Activated effector memory CD4-positive, alpha-beta T cell treated with anti-CD3 and anti-CD28 coated beads, Interleukin-2, amount 50 U/mL, for 16 hours (primary cell): ENCODE results near the gene PSMD14.
"Not testable (repeated sequence)": the region's sequence is repeated elsewhere in the genome, so short reads cannot be mapped to it uniquely, and the experiment has no call there.

Source experiments
- DNase-seq: peaks from one replicate; pipeline ENCODE4 v3.0.0-alpha.2; 2020

PSMD14 gene

DNA sequence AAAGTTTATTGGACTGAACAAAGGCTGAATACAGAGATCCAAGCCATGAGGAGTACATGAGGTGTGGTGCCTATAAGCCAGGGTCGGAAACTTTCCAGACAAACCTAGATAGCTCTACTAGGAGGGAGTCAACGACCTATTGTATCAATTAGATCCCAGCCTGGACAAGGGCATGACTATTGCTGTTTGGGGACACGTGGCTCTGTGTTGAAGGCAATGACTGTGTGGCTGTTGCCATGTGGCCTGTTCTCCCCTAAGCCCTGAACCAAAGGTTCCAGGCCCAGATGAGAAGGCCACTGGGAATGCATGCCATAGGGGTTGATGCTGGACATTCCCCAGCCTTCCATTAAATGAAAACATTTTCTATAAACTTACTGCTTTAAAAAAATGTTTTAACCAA, 31.3 kb downstream of the PSMD14 start:
- not testable (repeated sequence) for DNase-seq

DNA sequence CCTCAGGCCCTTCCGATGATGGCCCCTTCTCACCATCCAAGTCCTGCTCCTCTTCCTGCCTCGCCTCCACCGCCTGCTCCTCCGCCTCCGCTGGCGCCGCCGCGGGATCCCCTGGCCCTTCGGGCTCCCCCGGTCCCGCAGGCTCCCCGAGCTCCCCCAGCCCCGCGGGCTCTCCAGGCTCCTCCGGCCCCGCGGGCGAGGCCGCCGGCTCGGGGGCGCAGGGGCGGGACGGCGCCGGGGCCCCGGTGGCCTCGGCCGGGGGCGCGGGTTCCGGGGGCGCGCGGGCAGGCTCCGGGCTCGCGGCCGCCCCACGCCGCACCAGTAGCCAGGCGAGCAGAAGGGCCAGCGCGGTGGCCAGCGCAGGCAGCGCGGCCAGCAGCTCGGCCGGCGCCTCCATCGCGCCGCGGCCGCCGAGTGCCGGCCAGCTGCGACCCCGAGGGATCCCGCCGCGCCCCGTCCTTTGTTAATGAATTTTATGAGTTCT, 32.7 kb downstream of the PSMD14 start:
- not testable (repeated sequence) for DNase-seq

DNA sequence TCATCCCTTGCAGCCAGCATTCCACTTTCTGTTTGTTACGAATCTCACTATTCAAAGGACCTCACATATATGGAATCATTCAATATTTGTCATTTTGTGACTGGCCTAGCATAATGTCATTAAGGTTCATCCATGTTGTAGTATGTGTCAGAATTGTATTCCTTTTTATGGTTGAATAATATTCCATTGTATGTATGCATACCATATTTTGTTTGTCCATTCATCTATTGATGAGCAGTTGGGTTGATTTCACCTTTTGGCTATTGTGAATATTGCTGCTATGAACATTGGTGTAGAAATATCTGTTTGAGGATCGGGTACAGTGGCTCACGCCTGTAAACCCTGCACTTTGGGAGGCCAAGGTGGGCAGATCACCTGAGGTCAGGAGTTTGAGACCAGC, 35.0 kb downstream of the PSMD14 start:
- DNase-seq = no peak

DNA sequence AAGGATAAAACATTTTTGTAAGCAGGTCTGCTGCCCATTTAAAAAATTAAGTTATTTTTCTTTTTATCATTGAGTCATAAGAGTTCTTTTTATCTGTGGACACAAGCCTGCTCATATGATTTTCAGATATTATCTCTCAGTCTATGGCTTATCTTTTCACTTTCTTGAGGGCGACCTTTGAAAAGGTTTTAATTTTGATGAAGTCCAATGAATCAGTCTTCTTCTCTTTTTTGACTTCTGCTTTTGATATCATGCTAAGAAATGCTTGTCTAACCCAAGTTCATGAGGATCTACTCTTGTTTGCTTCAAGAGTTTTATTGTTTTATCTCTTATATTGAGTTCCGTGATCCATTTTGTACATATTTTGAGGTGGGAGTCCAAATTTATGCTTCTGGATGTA, 36.5 kb downstream of the PSMD14 start:
- DNase-seq = no peak

DNA sequence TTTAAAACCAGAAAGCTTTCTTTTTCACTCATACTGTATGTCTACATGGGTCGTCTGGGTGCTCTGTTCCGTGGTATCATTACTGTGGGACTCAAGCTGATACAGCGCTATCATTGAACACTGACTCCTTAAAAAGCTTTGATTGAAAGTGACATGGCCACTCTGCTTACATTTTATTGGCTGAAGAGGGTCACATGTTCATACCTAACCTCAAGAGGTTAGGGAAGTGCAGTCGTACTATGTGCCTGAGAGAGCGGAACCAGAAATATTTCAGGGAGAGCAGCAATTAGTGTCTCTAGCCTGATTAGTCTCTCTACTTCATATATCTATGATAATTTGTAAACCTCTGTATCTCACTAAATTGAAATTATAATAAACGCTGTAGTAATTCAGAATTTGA, 43.5 kb downstream of the PSMD14 start:
- no peak for DNase-seq

DNA sequence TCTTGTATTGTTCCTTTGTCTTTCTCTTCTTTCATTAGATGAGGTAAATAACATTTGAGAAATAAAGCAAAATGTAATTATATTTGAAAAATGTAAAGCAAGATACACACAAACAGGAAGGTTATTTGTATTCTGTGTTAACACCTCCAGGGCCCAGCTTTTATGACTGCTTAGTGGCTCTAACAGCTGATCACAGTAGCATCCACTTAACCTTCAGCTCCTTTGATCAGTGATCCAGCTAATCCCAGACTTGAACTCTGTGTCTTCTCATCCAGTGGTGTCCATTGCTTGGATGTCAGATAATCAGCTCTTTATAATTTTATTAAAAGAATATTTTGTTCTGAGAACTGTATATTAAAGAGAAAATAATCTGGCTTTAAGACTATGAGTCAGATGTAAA, 44.5 kb downstream of the PSMD14 start:
- DNase-seq = no peak

DNA sequence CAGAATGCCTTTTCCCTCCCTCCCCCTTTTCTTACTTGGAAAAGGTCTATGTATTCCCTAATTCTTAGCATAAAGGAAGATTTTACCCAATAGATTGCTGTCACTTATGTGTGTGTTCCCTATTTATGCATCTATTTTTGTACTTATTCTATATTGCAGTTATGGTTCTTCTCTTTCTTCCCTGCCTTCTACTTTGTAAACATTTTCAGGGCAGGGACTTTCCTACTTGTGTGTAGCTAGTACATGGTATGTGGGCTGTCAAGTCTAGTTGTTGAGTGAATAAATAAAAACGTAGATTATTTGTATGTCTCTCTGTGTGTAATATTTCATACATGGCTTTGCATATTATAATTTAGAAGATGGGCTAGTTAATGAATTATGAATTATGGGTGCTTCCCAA, 45.3 kb downstream of the PSMD14 start:
- DNase-seq = no peak

DNA sequence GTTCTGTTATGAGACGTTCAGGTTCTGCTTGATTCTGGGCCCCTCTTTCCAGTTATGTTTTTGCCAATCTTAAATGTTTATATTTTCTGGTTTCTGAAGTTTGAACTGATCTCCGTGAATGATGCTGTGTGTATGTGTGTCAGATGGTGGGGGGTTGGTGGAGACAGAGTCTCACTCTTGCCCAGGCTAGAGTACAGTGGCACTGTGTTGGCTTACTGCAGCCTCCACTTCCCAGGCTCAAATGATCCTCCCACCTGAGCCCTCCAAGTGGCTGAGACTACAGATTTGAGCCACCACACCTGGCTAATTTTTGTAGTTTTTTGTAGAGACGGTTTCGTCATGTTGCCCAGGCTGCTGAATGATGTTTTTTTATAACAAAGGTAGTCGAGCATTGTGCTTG, 45.9 kb downstream of the PSMD14 start:
- DNase-seq = no peak

DNA sequence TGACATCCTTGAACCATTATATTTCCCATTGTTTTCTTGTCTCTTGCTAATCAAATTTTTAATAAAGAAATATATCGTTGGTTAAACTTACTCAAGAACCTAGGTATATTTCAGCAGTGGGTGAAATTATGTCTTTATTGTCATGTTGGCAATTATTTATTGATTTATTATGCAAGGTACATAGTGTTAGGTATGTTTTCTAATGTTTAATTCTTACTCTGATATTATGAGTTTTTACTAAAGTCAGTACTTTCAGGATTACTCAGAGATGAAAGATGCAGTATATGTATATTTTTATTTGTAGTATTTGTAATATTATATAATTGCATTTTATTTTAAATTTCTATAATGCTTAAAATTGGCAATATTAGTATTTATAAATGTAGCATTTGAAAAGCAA, 46.9 kb downstream of the PSMD14 start:
- no peak for DNase-seq

DNA sequence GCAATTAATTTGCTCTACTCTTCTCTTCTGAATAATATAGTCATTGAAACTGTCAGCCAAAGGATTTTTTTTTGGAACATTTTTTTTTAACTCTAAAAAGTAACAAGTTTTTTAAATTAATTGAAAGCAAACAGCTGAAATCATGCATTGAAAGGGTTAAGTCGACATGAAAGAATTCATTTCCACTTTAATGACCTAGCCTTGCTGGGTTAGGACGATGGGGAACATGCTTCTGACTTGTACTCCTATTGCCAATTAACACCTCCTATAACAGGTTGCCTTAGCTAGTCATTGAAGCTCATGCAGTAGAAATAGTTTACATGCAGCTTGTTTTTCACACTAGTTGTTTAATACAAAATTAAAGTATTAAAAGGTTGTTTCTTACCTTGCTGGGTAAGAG, 47.8 kb downstream of the PSMD14 start:
- no peak for DNase-seq

DNA sequence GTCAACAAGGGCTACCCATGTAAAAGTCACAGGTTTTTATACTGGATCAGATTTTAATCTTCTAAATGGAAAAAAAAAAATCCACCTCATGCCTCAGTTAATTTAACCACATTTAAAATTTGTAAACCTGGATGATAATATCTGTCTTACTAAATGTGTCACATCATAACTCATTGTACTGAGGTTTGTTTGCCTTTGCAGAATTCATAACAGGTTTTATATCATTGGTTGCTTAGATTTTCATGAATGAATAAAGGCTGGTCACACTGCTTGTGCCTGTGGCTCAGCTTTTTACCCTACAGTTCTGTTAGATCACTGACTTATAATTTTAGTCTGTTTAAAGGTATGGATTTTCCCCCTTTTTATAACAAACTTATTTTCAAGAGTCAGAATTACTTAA, 48.9 kb downstream of the PSMD14 start:
- no peak for DNase-seq

DNA sequence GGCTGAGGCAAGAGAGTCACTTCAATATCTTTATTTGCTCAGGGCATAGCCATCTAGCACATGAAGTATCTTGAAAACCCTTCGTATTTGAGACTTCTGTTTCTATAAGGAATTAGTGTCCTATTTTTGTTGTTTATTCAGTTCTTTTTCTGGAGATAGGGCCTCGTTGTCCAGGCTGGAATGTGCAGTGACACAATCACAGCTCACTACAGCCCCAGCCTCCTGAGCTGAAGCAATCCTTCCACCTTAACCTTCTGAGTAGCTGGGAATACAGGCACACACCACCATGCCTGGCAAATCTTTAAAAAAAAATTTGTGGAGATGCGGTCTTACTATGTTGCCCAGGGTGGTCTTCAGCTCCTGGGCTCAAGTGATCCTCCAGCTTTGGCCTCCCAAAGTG, 50.6 kb downstream of the PSMD14 start:
- no peak for DNase-seq

DNA sequence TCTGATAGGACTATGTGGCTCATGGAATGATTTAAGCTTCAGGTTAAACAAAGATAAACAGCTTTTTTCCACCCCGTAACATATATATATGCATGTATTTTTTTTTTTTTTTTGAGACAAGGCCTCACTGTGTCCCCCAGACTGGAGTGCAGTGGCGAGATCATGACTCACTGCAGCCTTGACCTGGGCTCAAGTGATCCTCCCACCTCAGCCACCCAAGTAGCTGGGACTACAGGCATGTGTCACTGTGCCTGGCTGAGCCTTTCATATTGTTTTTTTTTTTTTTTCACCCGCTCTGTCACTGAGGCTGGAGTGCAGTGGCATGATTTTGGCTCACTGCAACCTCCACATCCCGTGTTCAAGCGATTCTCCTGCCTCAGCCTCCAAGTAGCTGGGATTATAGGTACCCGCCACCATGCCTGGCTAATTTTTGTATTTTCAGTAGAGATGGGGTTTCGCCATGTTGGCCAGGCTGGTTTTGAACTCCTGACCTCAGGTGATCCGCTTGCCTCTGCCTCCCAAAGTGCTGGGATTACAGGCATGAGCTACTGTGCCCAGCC, 52.0 kb downstream of the PSMD14 start:
- not testable (repeated sequence) for DNase-seq

DNA sequence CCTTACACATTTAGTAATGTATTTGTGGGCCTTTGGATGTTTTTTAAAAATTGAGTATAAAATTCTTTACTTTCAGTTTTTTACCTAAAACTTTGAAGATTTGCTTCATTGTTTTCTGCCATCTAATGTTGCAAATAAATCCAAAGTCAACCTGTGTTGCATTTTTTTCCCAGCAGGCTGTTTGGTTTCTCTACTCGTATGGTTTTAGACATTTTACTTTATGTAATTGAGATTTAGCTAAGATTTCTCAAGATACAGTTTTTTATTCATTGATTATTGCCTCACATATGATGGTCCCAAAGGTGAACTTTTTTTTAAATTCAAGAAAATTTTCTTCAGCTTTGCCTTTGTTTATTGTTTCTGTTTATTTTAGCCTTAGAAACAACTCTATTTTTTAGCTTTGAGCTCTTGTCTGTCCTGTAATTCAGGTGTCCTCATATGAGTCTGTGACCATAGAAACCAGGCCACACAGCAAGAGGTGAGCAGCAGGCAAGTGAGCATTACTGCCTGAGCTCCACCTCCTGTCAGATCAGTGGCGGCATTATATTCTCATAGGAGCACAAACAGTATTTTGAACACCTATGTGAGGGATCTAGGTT, 54.4 kb downstream of the PSMD14 start:
- no peak for DNase-seq

DNA sequence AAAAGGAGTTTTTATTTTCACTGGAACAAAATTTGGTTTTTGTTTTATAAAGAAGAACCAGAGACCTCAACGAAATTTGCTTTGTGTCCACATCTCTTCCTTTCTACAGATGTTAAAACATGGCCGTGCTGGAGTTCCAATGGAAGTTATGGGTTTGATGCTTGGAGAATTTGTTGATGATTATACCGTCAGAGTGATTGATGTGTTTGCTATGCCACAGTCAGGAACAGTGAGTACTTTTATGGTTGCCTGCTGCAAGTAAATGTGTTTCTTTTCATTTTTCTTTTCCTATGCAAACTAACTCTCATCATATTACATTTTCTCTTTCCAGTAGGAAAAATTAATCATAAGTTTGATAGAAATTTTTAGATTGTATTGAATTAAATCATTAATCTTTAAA, 59.5 kb downstream of the PSMD14 start:
- no peak for DNase-seq

DNA sequence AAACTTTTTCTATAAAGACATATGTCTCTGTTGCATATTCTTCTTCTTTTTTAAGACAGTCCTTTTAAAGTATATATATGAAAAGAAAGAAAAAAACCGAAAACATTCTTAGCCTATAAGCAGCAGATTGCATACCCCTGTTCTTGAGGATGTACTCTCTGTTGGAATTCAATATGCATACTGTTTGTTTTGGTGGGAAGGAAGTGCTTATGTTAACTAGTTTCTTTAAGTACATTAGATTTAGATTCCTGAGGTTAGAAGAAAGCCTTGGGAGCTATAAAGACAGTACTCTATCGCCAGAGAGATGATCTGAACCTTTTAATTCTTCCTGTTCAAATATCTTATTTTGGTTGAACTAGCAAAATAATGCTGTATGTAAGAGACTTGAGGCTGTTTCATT, 61.1 kb downstream of the PSMD14 start:
- no peak for DNase-seq

DNA sequence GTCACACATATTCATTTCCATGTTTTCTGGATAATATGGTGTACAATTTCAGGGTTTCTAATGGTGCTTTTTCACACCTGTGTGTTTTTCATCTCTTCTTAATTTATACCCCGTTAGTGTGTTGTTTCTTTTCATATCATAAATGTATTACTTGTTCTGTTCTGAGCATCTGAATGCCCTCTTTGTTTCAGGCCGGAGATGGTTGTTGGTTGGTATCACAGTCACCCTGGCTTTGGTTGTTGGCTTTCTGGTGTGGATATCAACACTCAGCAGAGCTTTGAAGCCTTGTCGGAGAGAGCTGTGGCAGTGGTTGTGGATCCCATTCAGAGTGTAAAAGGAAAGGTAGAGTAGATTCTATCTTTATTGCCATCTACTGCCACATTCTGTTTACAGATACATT, 62.8 kb downstream of the PSMD14 start:
- DNase-seq = no peak

DNA sequence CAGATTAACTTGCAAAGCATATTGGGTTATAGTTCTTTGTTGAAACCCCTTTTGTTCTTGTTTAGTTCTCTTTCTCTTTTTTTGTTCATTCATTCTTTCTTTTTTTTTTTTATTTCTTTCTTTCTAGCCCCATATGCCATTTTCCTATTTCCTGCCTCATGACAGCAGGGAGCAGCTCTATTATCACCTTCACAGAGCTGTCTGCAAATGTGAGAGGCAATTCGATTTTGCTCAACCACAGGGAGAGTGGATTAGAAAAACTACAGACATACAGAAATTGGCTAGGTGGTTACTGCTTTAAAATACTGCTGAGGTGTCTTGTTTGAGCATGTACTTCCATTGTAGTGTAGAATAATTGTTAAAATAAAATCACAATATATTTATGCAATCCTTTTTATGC, 63.6 kb downstream of the PSMD14 start:
- DNase-seq = no peak

DNA sequence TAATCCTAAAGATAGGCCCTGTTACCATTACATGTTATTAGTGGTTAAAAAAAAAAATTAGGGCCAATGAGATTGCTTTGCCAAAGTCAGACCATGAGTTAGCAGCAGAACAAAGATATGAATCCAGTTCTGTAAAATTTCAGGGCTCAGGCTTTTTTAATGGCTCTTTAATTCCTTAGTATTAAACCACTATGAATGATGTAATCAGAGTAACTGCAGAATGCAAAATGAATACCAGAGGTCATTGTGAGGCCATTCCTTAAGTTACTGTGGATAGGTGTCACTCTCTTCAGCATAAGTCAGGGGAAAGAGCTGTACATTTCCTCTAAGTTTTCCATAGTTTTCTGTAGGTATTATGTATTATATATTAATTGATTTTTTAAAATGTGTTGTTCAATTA, 65.7 kb downstream of the PSMD14 start:
- no peak for DNase-seq

DNA sequence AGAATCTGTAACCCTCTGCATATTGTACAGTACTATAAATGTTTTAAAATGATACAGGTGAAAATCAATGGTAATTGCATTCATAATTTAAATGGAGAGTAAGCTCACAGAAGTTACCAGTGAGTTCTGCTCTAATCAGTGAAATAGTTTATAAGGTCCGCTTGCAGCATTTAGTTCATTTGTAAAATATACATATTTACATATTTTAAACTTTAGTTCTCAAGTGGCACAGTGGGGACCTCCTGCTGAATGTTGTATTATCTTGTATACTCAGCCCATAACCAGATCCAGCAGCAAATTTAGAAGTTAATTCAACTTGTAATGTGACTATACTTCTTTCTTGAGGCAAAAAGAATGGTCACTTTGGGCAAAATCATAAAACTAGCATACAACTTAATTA, 66.2 kb downstream of the PSMD14 start:
- DNase-seq = no peak

DNA sequence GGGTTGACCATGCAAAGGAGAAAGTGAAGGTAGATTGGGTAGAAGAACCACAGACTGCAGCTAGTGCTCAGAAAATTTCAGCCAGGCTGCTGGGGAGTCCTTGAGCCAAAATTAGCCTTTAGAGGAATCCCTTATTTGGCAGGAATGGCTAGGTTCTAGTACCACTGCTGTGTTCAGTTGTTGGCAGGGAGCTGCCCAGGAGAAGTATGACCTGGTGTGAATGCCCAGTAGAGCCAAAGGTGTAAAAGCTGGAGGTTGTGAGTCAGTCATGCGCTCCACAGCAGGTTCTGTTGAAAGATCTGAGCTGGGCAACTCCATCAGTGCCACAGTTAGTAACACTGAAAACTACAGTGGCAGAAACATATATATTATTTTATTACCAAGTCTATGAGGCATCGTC, 71.5 kb downstream of the PSMD14 start:
- DNase-seq = no peak

DNA sequence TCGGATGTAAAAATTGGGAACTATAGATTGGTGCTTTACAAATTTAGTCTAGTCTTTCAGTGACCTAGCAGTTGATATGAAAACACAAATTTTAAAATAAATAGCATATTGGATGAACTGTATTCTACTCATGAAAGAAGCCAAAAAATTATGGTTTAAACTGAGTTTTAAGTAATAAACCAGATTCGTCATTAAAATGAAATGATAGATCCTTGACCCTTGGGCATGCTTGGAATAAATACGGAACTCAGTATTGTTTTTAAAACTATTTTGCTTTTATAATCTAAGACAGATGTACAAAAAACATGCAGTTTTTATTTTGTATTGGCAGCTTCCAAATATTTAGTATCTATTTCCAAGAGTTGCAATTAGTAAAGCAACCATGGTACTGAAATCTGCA, 73.3 kb downstream of the PSMD14 start:
- no peak for DNase-seq

DNA sequence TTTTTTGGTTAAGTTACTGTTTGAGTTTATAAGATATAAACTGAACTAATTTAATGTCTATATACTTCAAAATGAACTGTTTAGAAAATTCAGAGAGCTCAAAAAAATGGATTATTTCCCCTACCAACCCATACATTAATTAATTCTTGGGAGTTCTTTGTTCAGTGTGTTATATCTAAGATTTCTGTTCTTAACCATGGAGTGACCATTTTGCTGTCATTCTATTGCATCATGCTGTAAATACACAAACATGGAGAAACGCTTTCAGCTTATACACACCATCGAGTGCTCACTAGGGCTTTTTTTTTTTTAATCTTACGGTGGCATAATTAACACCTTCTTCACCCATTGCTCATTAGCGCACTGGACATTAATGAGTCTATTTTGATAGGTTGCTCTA, 74.5 kb downstream of the PSMD14 start:
- no peak for DNase-seq

DNA sequence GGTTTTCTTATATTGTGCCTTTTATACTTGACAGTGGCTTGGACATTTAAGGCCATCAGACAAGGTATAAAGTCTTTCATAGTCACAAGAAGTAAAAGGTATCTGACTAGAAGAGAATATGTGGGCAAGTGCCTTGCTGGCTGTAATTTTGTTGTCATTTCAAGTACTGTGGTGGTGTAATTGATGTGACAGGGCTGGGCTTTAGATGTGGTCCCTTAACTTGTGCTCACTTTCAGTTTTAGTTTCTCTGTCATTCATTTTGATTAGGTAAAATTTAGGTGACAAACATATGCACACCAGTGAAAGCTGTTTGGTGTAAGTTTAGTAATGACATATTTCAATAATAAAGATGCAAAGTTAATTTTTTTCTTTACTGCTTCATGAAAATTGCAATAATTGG, 76.6 kb downstream of the PSMD14 start:
- no peak for DNase-seq

DNA sequence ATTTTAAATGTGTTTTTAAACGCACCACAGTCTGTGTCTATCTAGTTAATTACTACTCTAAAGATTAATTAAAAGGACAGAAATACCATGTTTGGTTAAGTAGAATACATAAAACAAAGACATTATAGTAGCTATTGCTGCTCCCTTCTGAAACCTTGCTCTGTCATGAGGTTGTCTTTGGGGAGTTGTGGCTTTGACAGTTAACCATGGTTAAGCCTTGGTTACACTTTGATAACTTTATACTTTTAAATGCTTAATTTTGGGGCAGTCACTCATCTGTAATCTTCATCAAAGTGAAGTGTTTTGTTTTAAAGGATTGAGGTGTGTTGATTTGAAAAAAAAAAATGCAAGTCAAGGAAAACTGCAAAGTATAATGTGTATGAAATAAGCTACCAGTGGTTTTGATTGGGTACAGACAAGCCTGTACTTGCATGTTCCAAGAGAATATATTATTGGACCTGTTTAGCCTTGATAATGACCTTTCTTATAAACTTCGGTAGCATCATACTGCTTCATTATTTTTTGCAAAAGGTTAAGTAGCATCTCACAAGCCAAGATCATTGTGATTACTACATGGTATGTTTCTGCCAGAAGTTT, 78.1 kb downstream of the PSMD14 start:
- DNase-seq = no peak
